GM18520 (cell line): Measurements from ENCODE around the gene CHD6.
"Not testable (repeated sequence)": the region's sequence is repeated elsewhere in the genome, so short reads cannot be mapped to it uniquely, and the experiment has no call there.

Experiments used
- ATAC-seq: cut with Tn5 transposase; IDR thresholded peaks from one replicate; pipeline ENCODE4 v1.9.1; 2021; ENCODE audit not compliant: unreplicated experiment

Gene CHD6

DNA sequence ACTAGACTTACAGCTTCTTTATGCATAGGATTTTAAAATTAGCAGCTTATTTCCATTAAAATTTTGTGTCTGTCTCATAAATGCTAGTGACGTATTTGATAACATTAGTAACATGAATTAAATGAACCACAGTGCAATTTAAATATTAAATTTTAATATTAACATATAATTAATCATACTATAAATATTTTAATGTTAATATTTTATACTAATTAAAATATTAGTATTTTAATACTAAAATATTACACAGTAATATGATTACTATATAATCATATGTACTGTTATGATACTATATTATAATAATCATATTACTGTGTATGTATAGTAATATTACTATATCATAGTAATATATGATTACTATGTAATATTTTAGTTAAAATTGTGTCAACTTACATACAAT, 73.7 kb downstream of the CHD6 start:
- ATAC-seq = no peak

GRCh38 chr20:41540918-41541317, 77.3 kb downstream of the CHD6 start:
- no peak for ATAC-seq

DNA sequence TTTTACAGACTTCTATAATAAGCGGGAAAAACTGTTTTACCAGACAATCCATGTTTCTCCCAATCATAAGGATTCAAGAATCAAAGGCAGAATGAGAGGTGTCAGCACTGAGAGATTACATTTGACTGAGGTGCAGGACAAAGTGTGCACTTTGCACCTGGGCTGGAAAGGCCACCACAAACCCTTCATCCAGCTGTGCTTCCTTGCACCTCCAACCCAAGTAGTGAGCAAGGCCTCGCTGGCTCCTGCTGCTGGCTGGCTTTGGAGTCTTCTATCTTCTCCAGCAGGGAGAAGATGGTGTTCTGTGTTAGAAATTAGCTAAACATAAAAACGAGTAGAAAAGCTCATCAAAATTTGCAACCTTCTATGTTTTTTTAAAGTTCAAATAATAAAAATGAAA, 77.7 kb downstream of the CHD6 start:
- no peak for ATAC-seq

DNA sequence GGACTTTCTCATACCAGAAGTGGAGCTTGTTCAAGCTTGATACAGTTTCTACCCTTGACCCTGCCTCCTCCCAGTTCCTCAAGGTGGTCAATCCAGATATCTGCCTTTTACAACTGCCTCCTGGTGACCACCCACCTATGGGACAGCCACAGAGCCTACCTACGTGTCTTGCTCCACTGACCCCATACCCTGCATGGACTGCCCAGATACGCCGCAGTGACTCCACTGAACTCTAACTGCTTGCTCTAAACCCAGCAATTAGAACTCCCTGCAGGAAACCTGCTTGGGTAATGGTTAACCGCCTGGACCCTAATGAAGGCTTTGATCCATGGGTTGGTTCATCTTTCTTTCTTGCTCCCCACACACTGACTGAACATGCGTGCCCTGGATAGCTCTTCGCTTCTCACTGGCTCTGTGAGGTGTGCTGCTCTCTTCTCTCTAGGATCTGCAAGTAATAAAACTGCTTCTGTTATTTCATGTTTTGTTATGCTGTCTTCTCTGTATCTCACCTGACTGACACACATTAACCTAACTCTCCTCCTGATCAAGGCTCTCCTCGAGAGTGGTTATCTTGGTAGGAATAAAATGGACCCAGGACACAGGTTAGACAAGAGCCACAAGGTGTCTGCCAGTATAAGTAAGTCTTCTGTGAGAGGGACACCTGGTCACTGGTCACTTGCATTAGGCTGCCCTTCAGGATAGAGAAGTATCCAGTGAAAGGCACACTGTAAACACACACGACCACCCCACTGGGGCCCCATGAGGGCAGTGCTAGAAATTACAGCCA, 79.2 kb downstream of the CHD6 start:
- ATAC-seq = no peak

DNA sequence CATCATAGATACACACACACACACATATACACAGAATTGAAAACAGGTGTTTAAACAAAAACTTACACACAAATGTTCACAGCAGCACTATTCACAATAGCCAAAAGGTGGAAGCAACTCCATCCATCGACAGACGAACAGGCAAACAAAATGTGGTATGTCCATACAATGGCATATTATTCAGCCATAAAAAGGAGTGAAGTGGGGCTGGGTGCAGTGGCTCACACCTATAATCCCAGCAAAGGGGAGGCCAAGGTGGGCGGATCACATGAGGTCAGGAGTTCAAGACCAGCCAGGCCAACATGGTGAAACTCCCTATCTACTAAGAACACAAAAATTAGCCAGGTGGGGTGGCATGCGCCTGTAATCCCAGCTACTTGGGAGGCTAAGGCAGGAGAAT, 80.3 kb downstream of the CHD6 start:
- no peak for ATAC-seq

- not testable (repeated sequence) for ATAC-seq
These were observed 82.6 kb downstream of the CHD6 start for GRCh38 chr20:41535551-41535950.

DNA sequence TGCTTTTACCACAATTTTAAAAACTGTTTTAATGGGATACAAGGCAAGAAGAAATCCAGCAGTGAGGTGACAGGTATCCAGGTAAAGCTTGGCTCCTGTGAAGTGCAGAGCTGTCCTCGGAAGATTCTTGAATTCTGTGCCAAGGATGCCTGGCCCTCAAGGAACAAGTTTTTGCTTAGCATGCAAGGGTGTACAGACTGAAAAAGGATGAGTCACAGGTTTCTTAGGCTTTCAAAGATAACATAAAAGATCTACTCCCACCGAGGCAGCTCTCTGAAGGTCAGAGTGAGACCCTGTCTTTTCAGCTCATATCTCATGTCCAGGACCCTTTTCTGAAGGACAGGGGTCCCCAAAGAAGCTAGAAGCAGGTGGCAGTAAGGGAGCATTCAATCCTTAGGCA, 83.3 kb downstream of the CHD6 start:
- no peak for ATAC-seq

DNA sequence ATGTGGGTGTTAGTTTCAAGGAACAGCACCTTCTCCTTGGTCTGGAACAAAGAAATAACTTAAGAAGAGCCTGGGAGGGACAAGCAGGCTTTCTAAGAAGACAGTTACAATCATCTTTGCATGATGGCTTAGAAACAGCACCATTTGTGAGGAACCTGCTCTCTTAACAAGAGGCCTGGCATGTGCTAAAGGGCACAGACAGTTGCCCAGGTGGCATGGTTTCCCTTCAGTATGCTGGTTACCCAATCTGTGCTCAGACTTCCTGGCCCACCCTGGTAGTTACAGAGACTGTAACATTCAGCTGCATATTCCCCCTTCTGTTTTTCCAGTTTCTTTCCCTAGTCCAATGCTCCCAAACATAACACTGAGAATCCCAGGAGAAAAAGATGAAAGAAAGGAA, 84.0 kb downstream of the CHD6 start:
- no peak for ATAC-seq

- ATAC-seq = no peak
These were observed 84.5 kb downstream of the CHD6 start for GRCh38 chr20:41533537-41534136.

DNA sequence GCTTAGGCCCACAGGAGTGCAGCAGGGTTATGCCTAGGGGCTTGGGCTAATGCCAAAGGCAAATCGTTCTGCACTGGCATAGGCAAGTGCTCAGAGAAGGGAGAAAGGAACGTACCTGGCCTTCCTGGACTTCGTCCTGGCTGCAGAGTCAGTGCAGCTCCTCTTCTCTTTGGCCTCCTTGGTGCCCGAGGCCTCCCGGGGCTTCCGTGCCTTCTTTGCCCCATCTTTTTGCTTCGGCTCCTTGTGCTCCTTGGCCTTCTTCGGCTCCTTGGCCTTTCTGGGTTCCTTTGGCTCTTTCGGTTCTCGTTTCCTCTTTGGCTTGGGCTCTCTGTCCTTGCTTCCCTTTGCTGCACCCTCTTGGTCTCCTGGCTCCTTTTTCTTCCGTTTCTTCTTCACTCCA, 85.2 kb downstream of the CHD6 start:
- ATAC-seq = no peak

DNA sequence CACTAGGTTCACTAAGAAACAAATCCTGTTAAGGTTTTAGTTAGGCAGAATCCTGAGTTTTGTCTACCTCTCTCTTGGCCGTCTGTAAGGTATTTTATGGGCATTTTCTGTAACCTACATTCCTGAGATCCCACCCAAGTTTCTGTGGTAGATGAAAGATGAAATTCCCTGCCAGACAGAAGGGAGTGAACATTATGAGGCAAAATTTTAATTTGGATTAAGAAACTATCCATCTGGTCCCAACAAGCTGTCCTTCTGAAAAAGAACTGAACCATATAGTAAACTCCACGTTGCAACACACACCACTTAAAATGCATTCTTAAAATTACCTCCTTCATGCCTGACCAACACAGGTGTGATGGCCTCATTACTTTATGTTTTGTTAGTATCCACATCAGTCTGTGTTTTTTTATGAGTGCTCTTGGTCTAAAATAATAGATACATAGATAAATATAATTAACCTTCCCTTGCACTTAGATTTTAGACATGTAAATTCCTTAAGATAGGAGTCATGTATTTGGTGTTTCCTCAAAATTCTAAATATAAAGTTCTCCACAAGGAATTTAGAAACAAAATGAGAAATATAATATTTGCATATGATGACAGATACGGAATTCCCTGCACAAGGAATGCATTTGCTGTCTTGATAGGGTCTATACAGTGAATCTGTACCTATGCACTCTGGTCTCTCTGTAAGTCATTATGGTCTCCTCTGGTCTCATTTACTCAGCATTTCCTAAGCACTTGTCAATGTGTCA, 86.5 kb downstream of the CHD6 start:
- no peak for ATAC-seq

DNA sequence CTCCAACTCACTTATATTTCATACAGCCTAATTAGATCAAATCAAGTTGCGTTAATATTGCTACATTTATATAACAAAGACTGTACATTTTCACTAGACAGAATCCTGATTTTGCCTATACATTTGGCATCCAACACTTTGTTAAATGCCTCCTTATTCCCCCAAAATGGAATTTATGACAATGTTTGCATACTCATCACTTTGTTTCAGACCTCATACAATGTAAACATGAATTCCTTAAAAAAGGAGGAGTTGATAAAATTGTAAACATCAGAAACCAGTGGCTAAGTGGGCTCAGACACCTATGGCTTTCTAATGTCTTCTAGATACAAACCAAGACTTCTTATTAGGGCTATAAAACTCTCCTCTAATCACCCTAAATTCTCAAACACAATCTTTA, 87.3 kb downstream of the CHD6 start:
- no peak for ATAC-seq

GRCh38 chr20:41526327-41526726, 91.8 kb downstream of the CHD6 start:
- ATAC-seq = no peak

- no peak for ATAC-seq
These were observed 93.1 kb downstream of the CHD6 start for GRCh38 chr20:41524980-41525613.

GRCh38 chr20:41523857-41524256, 94.3 kb downstream of the CHD6 start:
- ATAC-seq = no peak

- no peak for ATAC-seq
These were observed 104.3 kb downstream of the CHD6 start for GRCh38 chr20:41513829-41514228.

DNA sequence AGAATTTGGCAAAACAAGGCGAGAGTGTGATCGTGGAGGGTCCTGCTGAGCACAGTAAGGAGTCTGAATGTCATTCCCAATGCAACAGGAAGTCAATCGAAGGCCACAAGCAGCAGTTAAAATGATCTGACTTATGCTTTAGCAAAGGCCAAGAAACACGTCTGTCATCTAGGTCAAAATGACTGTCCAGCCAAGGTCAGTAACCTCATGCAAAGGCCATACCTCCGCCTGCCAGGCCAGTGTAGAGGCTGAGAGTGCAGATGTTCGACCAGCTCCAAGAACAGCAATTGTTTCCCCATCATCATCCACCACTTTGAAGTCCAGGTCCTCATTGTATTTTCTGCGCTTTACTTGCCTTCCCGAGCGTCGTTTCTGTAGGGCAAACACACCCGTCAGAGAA, 105.6 kb downstream of the CHD6 start:
- ATAC-seq = no peak

- ATAC-seq = no peak
These were observed 107.2 kb downstream of the CHD6 start for GRCh38 chr20:41510847-41511450.

DNA sequence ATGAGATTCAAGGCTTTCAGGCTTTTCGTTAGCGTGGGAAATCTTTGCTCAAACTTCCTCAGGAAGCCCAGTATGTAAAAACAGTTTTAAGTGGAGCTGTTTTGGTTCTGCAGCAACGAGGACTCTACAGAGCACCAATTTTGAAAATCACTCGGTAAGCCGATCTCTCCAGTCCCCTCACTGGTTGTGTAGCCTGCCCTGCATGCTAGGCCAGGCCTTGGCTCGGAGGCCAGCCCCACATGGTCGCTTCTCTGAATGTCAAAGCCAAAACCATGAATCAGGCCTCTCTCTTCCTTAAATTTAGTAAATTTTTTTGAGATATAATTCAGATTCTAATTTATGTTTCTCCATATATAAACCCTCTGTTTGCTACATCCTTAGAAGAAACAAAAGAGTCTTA, 108.0 kb downstream of the CHD6 start:
- no peak for ATAC-seq

DNA sequence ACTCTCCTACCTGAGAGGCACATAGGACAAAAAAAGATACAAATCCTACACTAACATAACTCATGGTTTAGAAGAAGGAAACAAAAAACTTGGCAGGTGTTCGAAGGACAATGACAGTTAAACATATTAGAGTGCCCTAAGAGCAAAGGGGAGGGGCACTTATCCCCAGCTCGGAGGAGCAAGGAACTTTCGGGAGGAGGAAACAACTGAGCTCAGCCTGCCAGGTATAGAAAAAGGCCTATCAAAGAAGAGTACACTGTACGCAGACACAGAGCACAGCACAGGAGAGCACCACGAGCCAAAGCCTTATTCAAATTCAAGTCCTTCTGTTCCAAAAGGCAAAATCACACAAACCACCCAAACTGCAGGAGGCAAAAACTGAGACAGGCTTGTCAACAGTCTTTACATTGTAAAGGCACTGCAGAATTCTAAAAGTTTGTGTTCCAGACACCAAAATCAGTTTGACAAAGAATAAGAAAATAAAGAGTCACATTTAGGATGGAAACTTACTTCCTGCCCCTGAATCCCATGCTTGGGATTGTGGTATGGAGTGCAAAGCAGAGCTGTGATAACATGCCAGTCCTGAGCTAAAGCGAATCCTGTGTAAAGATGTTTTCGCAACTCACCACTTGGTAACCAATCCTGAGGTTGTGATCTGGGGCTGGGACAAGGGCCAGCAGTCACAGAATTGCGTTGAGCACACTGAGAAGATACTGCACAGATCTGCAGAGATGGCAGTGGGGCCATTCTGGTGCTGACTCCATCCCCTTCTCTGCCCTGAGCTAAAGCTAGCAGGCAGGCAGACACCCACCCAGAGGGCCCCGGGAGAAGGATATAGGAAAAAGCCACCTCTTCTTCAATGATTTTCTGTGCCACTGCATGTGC, 108.6 kb downstream of the CHD6 start:
- ATAC-seq = no peak
